Measurements from ENCODE around the gene DTNBP1. TPM values are rescaled to one million over a fixed set of nuclear protein-coding genes. Genes with fewer than 3 reads are reported as not detected.
A peak's percentile ranks its signal among the peaks of the same experiment; 100 is the strongest.

The DTNBP1 gene
- total and polyA plus RNA-seq, 2 of the 13 experiments (the other 11 are each of a cell fraction or from before 2014, with no cell fraction given) = 6.6 to 19.1 TPM

- H3K27ac ChIP-seq (ENCODE audit: extremely low read length, insufficient read depth, low read length) = no peak overlapping the region
- no peak for TF ChIP-seq ZNF709 (CRISPR knock-in tag; IDR thresholded peaks at IDR 0.05)
- no peak for TF ChIP-seq HDAC1 (CRISPR knock-in tag; IDR thresholded peaks at IDR 0.05)
- TF ChIP-seq KAT7 (CRISPR knock-in tag; IDR thresholded peaks at IDR 0.05; ENCODE audit: borderline replicate concordance) = no peak
- TF ChIP-seq ZNF883 (CRISPR knock-in tag; IDR thresholded peaks at IDR 0.05; ENCODE audit: not compliant biosample characterization) = no peak
- TF ChIP-seq CHCHD3 (CRISPR knock-in tag; IDR thresholded peaks at IDR 0.05) = no peak
- no peak for TF ChIP-seq RELA (CRISPR knock-in tag; IDR thresholded peaks at IDR 0.05)
- TF ChIP-seq MXD3 (CRISPR knock-in tag; IDR thresholded peaks at IDR 0.05) = no peak
- no peak for TF ChIP-seq PHF20 (CRISPR knock-in tag; IDR thresholded peaks at IDR 0.05)
- TF ChIP-seq GTF2F1 (IDR thresholded peaks at IDR 0.05; ENCODE audit: low read length) = no peak
- no peak for TF ChIP-seq THYN1 (CRISPR knock-in tag; IDR thresholded peaks at IDR 0.05; ENCODE audit: borderline replicate concordance, low read depth)
- peak; percentile 81 for TF ChIP-seq MAFF (IDR thresholded peaks at IDR 0.05; ENCODE audit: low read depth, low read length)
- TF ChIP-seq MAFK (conservative IDR thresholded peaks at IDR 0.05 in 1 of 2, IDR thresholded peaks at IDR 0.05 in 1 of 2; ENCODE audit: low read length in 2 of 2) = peak; percentile 91
- TF ChIP-seq PITX1 (CRISPR knock-in tag; IDR thresholded peaks at IDR 0.05) = no peak
- TF ChIP-seq ZBTB1 (CRISPR knock-in tag; IDR thresholded peaks at IDR 0.05; ENCODE audit: borderline replicate concordance) = no peak
- intact Hi-C loops (cut with micrococcal nuclease; ENCODE audit: unreplicated experiment) = no loop called here
- 95% methylated on average over 1 of the region's 1 CpG for WGBS (ENCODE audit: low lambda C conversion rate)
- ATAC-seq = no peak
- no peaks in the 10 kb centered on the region for H3K9me3 ChIP-seq (ENCODE audit: low read length)
- in situ Hi-C loops (cut with HindIII; ENCODE audit: extremely low pct_ligation_motif_present, low pct_unique_long_range_greater_than_20kb) = loop anchor here (25.0 kb wide), 1 partner anchor 1407 kb away; no protein-coding TSS in a partner anchor
- no TSS peak for BruUV-seq (replicated peaks)
- ChIA-PET POLR2A (no interaction called here), CTCF (ENCODE audit: low intra/inter-chr PET ratio, low total read pairs) (no interaction called here)
- no peaks in the 10 kb centered on the region for H3K27me3 ChIP-seq (ENCODE audit: control insufficient read depth in 1 of 2, insufficient read depth in 2 of 2, low read length in 2 of 2)
- no peak overlapping the region for H3K9ac ChIP-seq (ENCODE audit: insufficient read depth, low read depth, low read length)
- no peaks in the 10 kb centered on the region for H4K20me1 ChIP-seq (ENCODE audit: insufficient read depth, low read length)
- DNase-seq (ENCODE audit: low spot score) = no peak
- FAIRE-seq = no peak
- H3K4me2 ChIP-seq (ENCODE audit: low read depth, low read length) = no peak overlapping the region
- H2AFZ ChIP-seq (ENCODE audit: low read length) = no peak overlapping the region
- no peak overlapping the region for H3K4me3 ChIP-seq (replicated peaks in 1 of 3; ENCODE audit: insufficient read depth in 1 of 3, low read depth in 2 of 3, low read length in 3 of 3)
- no peaks in the 10 kb centered on the region; a peak in 2 of 5 replicates for H3K36me3 ChIP-seq (replicated peaks in 1 of 2; ENCODE audit: control insufficient read depth in 1 of 2, insufficient read depth in 2 of 2, low read length in 2 of 2)
- peaks cover 11% of the 10 kb centered on the region for H3K4me1 ChIP-seq (ENCODE audit: insufficient read depth, low read length)
- H3K79me2 ChIP-seq (ENCODE audit: insufficient read depth, low read length) = no peaks in the 10 kb centered on the region
Measured at GRCh38 chr6:15619330-15619729, 43.5 kb downstream of the DTNBP1 start.

Measured in HepG2 (cell line).